ENCODE data around the gene MORN1.

GRCh38 chr1:2381741-2382620 is 9.4 kb downstream of the MORN1 start:
- TF ChIP-seq EP300 (IDR thresholded peaks at IDR 0.05; ENCODE audit: borderline replicate concordance) (no peak), USF1 (IDR thresholded peaks at IDR 0.05) (no peak), TAF1 (IDR thresholded peaks at IDR 0.05; ENCODE audit: low read depth) (no peak), NFIC (IDR thresholded peaks at IDR 0.05) (no peak), ZBTB7A (IDR thresholded peaks at IDR 0.05; ENCODE audit: low read depth) (no peak)
- TF ChIP-seq, protein P1, sequence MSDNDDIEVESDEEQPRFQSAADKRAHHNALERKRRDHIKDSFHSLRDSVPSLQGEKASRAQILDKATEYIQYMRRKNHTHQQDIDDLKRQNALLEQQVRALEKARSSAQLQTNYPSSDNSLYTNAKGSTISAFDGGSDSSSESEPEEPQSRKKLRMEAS (IDR thresholded peaks at IDR 0.05): no peak
- TF ChIP-seq, protein P2, sequence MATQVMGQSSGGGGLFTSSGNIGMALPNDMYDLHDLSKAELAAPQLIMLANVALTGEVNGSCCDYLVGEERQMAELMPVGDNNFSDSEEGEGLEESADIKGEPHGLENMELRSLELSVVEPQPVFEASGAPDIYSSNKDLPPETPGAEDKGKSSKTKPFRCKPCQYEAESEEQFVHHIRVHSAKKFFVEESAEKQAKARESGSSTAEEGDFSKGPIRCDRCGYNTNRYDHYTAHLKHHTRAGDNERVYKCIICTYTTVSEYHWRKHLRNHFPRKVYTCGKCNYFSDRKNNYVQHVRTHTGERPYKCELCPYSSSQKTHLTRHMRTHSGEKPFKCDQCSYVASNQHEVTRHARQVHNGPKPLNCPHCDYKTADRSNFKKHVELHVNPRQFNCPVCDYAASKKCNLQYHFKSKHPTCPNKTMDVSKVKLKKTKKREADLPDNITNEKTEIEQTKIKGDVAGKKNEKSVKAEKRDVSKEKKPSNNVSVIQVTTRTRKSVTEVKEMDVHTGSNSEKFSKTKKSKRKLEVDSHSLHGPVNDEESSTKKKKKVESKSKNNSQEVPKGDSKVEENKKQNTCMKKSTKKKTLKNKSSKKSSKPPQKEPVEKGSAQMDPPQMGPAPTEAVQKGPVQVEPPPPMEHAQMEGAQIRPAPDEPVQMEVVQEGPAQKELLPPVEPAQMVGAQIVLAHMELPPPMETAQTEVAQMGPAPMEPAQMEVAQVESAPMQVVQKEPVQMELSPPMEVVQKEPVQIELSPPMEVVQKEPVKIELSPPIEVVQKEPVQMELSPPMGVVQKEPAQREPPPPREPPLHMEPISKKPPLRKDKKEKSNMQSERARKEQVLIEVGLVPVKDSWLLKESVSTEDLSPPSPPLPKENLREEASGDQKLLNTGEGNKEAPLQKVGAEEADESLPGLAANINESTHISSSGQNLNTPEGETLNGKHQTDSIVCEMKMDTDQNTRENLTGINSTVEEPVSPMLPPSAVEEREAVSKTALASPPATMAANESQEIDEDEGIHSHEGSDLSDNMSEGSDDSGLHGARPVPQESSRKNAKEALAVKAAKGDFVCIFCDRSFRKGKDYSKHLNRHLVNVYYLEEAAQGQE (IDR thresholded peaks at IDR 0.05; ENCODE audit: low read depth): no peak
